ENCODE data around the gene VDAC1. TPM values are rescaled to one million over a fixed set of nuclear protein-coding genes. Genes with fewer than 3 reads are reported as not detected.

VDAC1 gene
- total RNA-seq, 4 donors from 2014 or later: 106 to 210 (median 180) TPM

- in situ Hi-C loops (cut with MboI; ENCODE audit: low pct_ligation_motif_present in 1 of 4, low pct_unique_long_range_greater_than_20kb in 1 of 4, low sequenced_read_pairs in 3 of 4): no loop called here
- peaks cover 0 to 51% (median 17%) of the 10 kb centered on the region in 4 donors for H3K36me3 ChIP-seq
These were observed 14.4 kb downstream of the VDAC1 start for GRCh38 chr5:133990396-133990795.

GRCh38 chr5:133985540-133986180 lies 19.1 kb downstream of the VDAC1 start:
- no peak overlapping the region for H3K4me3 ChIP-seq
- H3K36me3 ChIP-seq: peaks cover 0 to 67% (median 22%) of the 10 kb centered on the region in 4 donors
- in situ Hi-C loops (cut with MboI; ENCODE audit: low pct_ligation_motif_present in 1 of 4, low pct_unique_long_range_greater_than_20kb in 1 of 4, low sequenced_read_pairs in 3 of 4): no loop called here
- WGBS, 2 donors (ENCODE audit: low coverage in 1 of 2): 86 to 88% methylated on average over 3 of the region's 3 CpGs
- H3K27me3 ChIP-seq: no peaks in the 10 kb centered on the region
- H3K27ac ChIP-seq: no peak overlapping the region
- H3K9me3 ChIP-seq: no peaks in the 10 kb centered on the region
- H3K4me1 ChIP-seq: no peaks in the 10 kb centered on the region
- intact Hi-C loops (cut with DNase I; ENCODE audit: low total_unique reads): no loop called here
- TF ChIP-seq POLR2A (IDR thresholded peaks at IDR 0.05) (no peak), CTCF (IDR thresholded peaks at IDR 0.05) (no peak), EP300 (IDR thresholded peaks at IDR 0.05; ENCODE audit: low read depth) (no peak), POLR2AphosphoS5 (IDR thresholded peaks at IDR 0.05) (no peak)
- DNase-seq: no peak

More at GRCh38 chr5:133990396-133990795, 14.4 kb downstream of the VDAC1 start:
- intact Hi-C loops (cut with DNase I; ENCODE audit: low total_unique reads): no loop called here
- Histone ChIP-seq H3K4me1 (peaks cover 17 to 32% (median 19%) of the 10 kb centered on the region in 4 donors), H3K4me3 (no peak overlapping the region), H3K27ac (no peak overlapping the region), H3K9me3 (no peaks in the 10 kb centered on the region), H3K27me3 (no peaks in the 10 kb centered on the region)
- WGBS, 2 donors (ENCODE audit: low coverage in 1 of 2): 66 to 84% methylated on average over 5 to 6 of the region's 6 CpGs
- no peak for TF ChIP-seq POLR2AphosphoS5 (IDR thresholded peaks at IDR 0.05)
- no peak for TF ChIP-seq POLR2A (IDR thresholded peaks at IDR 0.05)
- TF ChIP-seq CTCF (IDR thresholded peaks at IDR 0.05): no peak
- no peak for TF ChIP-seq EP300 (IDR thresholded peaks at IDR 0.05; ENCODE audit: low read depth)
- no peak for DNase-seq

GRCh38 chr5:133983674-133984073 lies 21.1 kb downstream of the VDAC1 start:
- intact Hi-C loops (cut with DNase I; ENCODE audit: low total_unique reads) (no loop called here), in situ Hi-C loops (cut with MboI; ENCODE audit: low pct_ligation_motif_present in 1 of 4, low pct_unique_long_range_greater_than_20kb in 1 of 4, low sequenced_read_pairs in 3 of 4) (no loop called here)
- H3K4me1 ChIP-seq: no peaks in the 10 kb centered on the region
- H3K9me3 ChIP-seq: no peaks in the 10 kb centered on the region
- no peak overlapping the region for H3K4me3 ChIP-seq
- WGBS, 2 donors (ENCODE audit: low coverage in 1 of 2): 60 to 91% methylated on average over 1 to 5 of the region's 5 CpGs
- TF ChIP-seq POLR2A (IDR thresholded peaks at IDR 0.05): no peak
- TF ChIP-seq POLR2AphosphoS5 (IDR thresholded peaks at IDR 0.05): no peak
- TF ChIP-seq EP300 (IDR thresholded peaks at IDR 0.05; ENCODE audit: low read depth): no peak
- TF ChIP-seq CTCF (IDR thresholded peaks at IDR 0.05): no peak
- peaks cover 0 to 48% (median 16%) of the 10 kb centered on the region in 4 donors for H3K36me3 ChIP-seq
- DNase-seq: no peak
- no peaks in the 10 kb centered on the region for H3K27me3 ChIP-seq
- no peak overlapping the region for H3K27ac ChIP-seq

- 50% methylated on average over 1 of the region's 1 CpG; no CpG with 5 or more reads in 1 of the 2 donors for whole genome bisulfite sequencing, 2 donors (ENCODE audit: low coverage in 1 of 2)
- no peaks in the 10 kb centered on the region for H3K9me3 ChIP-seq
These were observed 23.1 kb downstream of the VDAC1 start for GRCh38 chr5:133981714-133982113.

More at GRCh38 chr5:133981714-133982113, 23.1 kb downstream of the VDAC1 start:
- Histone ChIP-seq H3K27me3 (no peaks in the 10 kb centered on the region), H3K36me3 (peaks cover 0 to 35% (median 13%) of the 10 kb centered on the region in 4 donors), H3K27ac (no peak overlapping the region), H3K4me1 (no peaks in the 10 kb centered on the region), H3K4me3 (no peak overlapping the region)
- DNase-seq: no peak
- in situ Hi-C loops (cut with MboI; ENCODE audit: low pct_ligation_motif_present in 1 of 4, low pct_unique_long_range_greater_than_20kb in 1 of 4, low sequenced_read_pairs in 3 of 4) (no loop called here), intact Hi-C loops (cut with DNase I; ENCODE audit: low total_unique reads) (no loop called here)
- TF ChIP-seq EP300 (IDR thresholded peaks at IDR 0.05; ENCODE audit: low read depth): no peak
